WTC11 (cell line): Measurements from ENCODE around the gene RUNX1. TPM values are rescaled to one million over a fixed set of nuclear protein-coding genes. Genes with fewer than 3 reads are reported as not detected.

Source experiments
- ATAC-seq: fragments of 200-7000 bp; cut with Tn5 transposase; 2 replicates; pipeline ENCODE4 v1.10.0; 2021; ENCODE audit warnings: mild to moderate bottlenecking, moderate library complexity
- CTCF ChIA-PET: fragments of 300-600 bp; sonication (Branson Sonifier 250); formaldehyde crosslinking; loops from one replicate; lab custom pipeline; 2021; ENCODE audit warnings: antibody characterized with exemption; lab: Charles Lee
- POLR2A ChIA-PET: fragments of 350-600 bp; sonication (Branson Sonifier 250); formaldehyde crosslinking; loops from one replicate; lab custom pipeline; 2021; ENCODE audit warnings: antibody characterized with exemption; lab: Charles Lee
- DNase-seq: peaks from one replicate; pipeline ENCODE4 v3.0.0; 2021; ENCODE audit warnings: low spot score
- H3K27ac Mint-ChIP-seq: 2 replicates; pipeline ENCODE4 v1.8.0; 2021; ENCODE audit warnings: mixed read lengths
- H3K27me3 Mint-ChIP-seq: 2 replicates; pipeline ENCODE4 v1.8.0; 2021; ENCODE audit warnings: low read depth, mild to moderate bottlenecking, moderate library complexity, mixed read lengths
- H3K36me3 Mint-ChIP-seq: 2 replicates; pipeline ENCODE4 v1.8.0; 2021; ENCODE audit warnings: mixed read lengths
- H3K4me1 Mint-ChIP-seq: 2 replicates; pipeline ENCODE4 v1.8.0; 2022; ENCODE audit warnings: mixed read lengths
- H3K4me3 Mint-ChIP-seq: 2 replicates; pipeline ENCODE4 v1.8.0; 2021; ENCODE audit warnings: mild to moderate bottlenecking, moderate library complexity, mixed read lengths
- H3K9me3 Mint-ChIP-seq: 2 replicates; pipeline ENCODE4 v1.8.0; 2021; ENCODE audit warnings: mixed read lengths
- AFF4 ChIP-seq: sonication (generic); formaldehyde crosslinking; IDR thresholded peaks from 2 replicates; pipeline ENCODE4 v1.8.1; 2023; ENCODE audit warnings: mild to moderate bottlenecking, missing genetic modification reagents, borderline replicate concordance
- ATF2 ChIP-seq: sonication (generic); formaldehyde crosslinking; IDR thresholded peaks from 2 replicates; pipeline ENCODE4 v1.8.1; 2022; ENCODE audit warnings: low read depth, missing genetic modification reagents, borderline replicate concordance
- ATF6 ChIP-seq: sonication (generic); formaldehyde crosslinking; IDR thresholded peaks from 2 replicates; pipeline ENCODE4 v1.8.1; 2023; ENCODE audit warnings: mild to moderate bottlenecking, missing genetic modification reagents
- CTCF ChIP-seq: fragments of 200-600 bp; IDR thresholded peaks from 2 replicates; pipeline ENCODE4 v1.8.0; 2022; ENCODE audit warnings: antibody characterized with exemption
- ESRRA ChIP-seq: sonication (generic); formaldehyde crosslinking; IDR thresholded peaks from 2 replicates; pipeline ENCODE4 v1.8.1; 2022; ENCODE audit warnings: mild to moderate bottlenecking, missing genetic modification reagents, borderline replicate concordance
- OVOL2 ChIP-seq: fragments of 250-450 bp; sonication (Bioruptor Pico); IDR thresholded peaks from 2 replicates; pipeline ENCODE4 v1.9.0; 2021; ENCODE audit warnings: mild to moderate bottlenecking, borderline replicate concordance
- ZNF396 ChIP-seq: fragments of 250-450 bp; sonication (Bioruptor Pico); IDR thresholded peaks from 2 replicates; pipeline ENCODE4 v1.8.0; 2021; ENCODE audit warnings: mild to moderate bottlenecking, moderate library complexity, borderline replicate concordance
- ZNF423 ChIP-seq: fragments of 250-450 bp; sonication (Bioruptor Pico); IDR thresholded peaks from 2 replicates; pipeline ENCODE4 v2.1.2; 2022; ENCODE audit warnings: mild to moderate bottlenecking, moderate library complexity
- ZNF671 ChIP-seq: fragments of 250-450 bp; sonication (Bioruptor Pico); IDR thresholded peaks from 2 replicates; pipeline ENCODE4 v1.8.0; 2021; ENCODE audit warnings: mild to moderate bottlenecking
- ZSCAN18 ChIP-seq: fragments of 250-450 bp; sonication (Bioruptor Pico); IDR thresholded peaks from 2 replicates; pipeline ENCODE4 v2.1.2; 2022; ENCODE audit warnings: mild to moderate bottlenecking, moderate library complexity
- total RNA-seq: library from RNA; stranded (reverse); gene quantifications from 3 replicates; pipeline ENCODE4 v1.2.3, GENCODE V29; 2021

The RUNX1 gene
- total RNA-seq, 1 experiment from 2014 or later, result 2.2 TPM

- no peaks in the 10 kb centered on the region for H3K4me1 Mint-ChIP-seq
- no peak overlapping the region for H3K27ac Mint-ChIP-seq
- ATAC-seq, result no peak
- no peak overlapping the region for H3K4me3 Mint-ChIP-seq
- TF ChIP-seq CTCF (no peak), ZNF671 (no peak), ZNF396 (no peak), ATF2 (CRISPR knock-in tag) (no peak), AFF4 (CRISPR knock-in tag) (no peak), ESRRA (no peak), ZSCAN18 (CRISPR knock-in tag) (no peak)
- no peaks in the 10 kb centered on the region for H3K36me3 Mint-ChIP-seq
- H3K27me3 Mint-ChIP-seq, result no peaks in the 10 kb centered on the region
- ChIA-PET CTCF (no interaction called here), POLR2A (no interaction called here)
- H3K9me3 Mint-ChIP-seq, result peaks cover 4% of the 10 kb centered on the region
- DNase-seq, result no peak
Observed at GRCh38 chr21:35002879-35003722, 46.0 kb downstream of the RUNX1 start.

GRCh38 chr21:34999397-34999941 lies 49.6 kb downstream of the RUNX1 start:
- Mint-ChIP-seq H3K4me1 (0 out of 2 replicates have a peak, but pooled peaks cover 7% of the 10 kb centered on the region), H3K27me3 (no peaks in the 10 kb centered on the region), H3K9me3 (peaks cover 4% of the 10 kb centered on the region), H3K36me3 (no peaks in the 10 kb centered on the region), H3K4me3 (no peak overlapping the region), H3K27ac (no peak overlapping the region)
- ChIA-PET CTCF (no interaction called here), POLR2A (no interaction called here)
- ATAC-seq (no peak), DNase-seq (no peak)
- no peak for TF ChIP-seq ATF6 (CRISPR knock-in tag)

GRCh38 chr21:34998176-34998575 lies 50.9 kb downstream of the RUNX1 start:
- no peak overlapping the region for H3K27ac Mint-ChIP-seq
- H3K4me3 Mint-ChIP-seq, result no peak overlapping the region
- no peak for ATAC-seq
- POLR2A ChIA-PET, result no interaction called here
- no peak for DNase-seq
- CTCF ChIA-PET, result no interaction called here
- 0 out of 2 replicates have a peak, but pooled peaks cover 7% of the 10 kb centered on the region for H3K4me1 Mint-ChIP-seq
- H3K27me3 Mint-ChIP-seq, result no peaks in the 10 kb centered on the region
- TF ChIP-seq ZNF423 (CRISPR knock-in tag) (no peak), ZSCAN18 (CRISPR knock-in tag) (no peak), ZNF396 (no peak), OVOL2 (CRISPR knock-in tag) (no peak)
- H3K9me3 Mint-ChIP-seq, result peaks cover 4% of the 10 kb centered on the region
- no peaks in the 10 kb centered on the region for H3K36me3 Mint-ChIP-seq
